RWPE2 (cell line): ENCODE data around the gene ALKBH7.

Source experiments
- ATAC-seq: fragments of 200-7000 bp; cut with Tn5 transposase; 3 replicates; pipeline ENCODE4 v1.9.1; 2021; ENCODE audit warnings: low read depth
- DNase-seq: peaks from one replicate; pipeline ENCODE4 v3.0.0-alpha.2; 2020; ENCODE audit warnings: low spot score
- H3K27ac ChIP-seq: fragments of 450-650 bp; 2 replicates; pipeline ENCODE4 v1.5.1; 2017; ENCODE audit warnings: mild to moderate bottlenecking; ENCODE audit not compliant: poor library complexity, severe bottlenecking
- H3K27me3 ChIP-seq: fragments of 250-450 bp; sonication (Bioruptor Pico); 2 replicates; pipeline ENCODE4 v1.5.1; 2021; ENCODE audit warnings: mild to moderate bottlenecking, moderate library complexity; ENCODE audit not compliant: insufficient read depth, poor library complexity, severe bottlenecking
- H3K36me3 ChIP-seq: fragments of 250-450 bp; sonication (Bioruptor Pico); 2 replicates; pipeline ENCODE4 v1.5.1; 2020; ENCODE audit warnings: low read depth, mild to moderate bottlenecking, moderate library complexity
- H3K4me1 ChIP-seq: fragments of 250-450 bp; sonication (Bioruptor Pico); 2 replicates; pipeline ENCODE4 v1.5.1; 2021; ENCODE audit warnings: mild to moderate bottlenecking, moderate library complexity; ENCODE audit not compliant: insufficient read depth, poor library complexity, severe bottlenecking
- H3K4me3 ChIP-seq: fragments of 250-450 bp; sonication (Bioruptor Pico); 2 replicates; pipeline ENCODE4 v1.5.1; 2021; ENCODE audit warnings: mild to moderate bottlenecking, moderate library complexity; ENCODE audit not compliant: severe bottlenecking
- H3K9me3 ChIP-seq: fragments of 250-450 bp; sonication (Bioruptor Pico); 2 replicates; pipeline ENCODE4 v1.5.1; 2021; ENCODE audit warnings: mild to moderate bottlenecking, moderate library complexity; ENCODE audit not compliant: severe bottlenecking
- TF ChIP-seq, protein P1 (sequence below): fragments of 450-650 bp; IDR thresholded peaks from one replicate; pipeline ENCODE4 v1.5.1; 2017; ENCODE audit warnings: mild to moderate bottlenecking, moderate library complexity; ENCODE audit not compliant: poor library complexity, severe bottlenecking

ALKBH7 gene

GRCh38 chr19:6375411-6376010, 2.9 kb downstream of the ALKBH7 start, which contains the start of gene PSPN:
Gene PSPN (minus strand): TSS chr19:6375933. CDS start chr19:6375849, 84 bp downstream.
- DNase-seq: no peak
- Histone ChIP-seq H3K27ac (no peak within 1 kb of the TSS), H3K27me3 (no peaks in the 10 kb centered on the region), H3K4me1 (no peaks in the 10 kb centered on the region), H3K36me3 (peaks cover 13% of the 10 kb centered on the region), H3K9me3 (no peaks in the 10 kb centered on the region), H3K4me3 (no peak within 1 kb of the TSS)
- no peak for ATAC-seq
- TF ChIP-seq, protein P1, sequence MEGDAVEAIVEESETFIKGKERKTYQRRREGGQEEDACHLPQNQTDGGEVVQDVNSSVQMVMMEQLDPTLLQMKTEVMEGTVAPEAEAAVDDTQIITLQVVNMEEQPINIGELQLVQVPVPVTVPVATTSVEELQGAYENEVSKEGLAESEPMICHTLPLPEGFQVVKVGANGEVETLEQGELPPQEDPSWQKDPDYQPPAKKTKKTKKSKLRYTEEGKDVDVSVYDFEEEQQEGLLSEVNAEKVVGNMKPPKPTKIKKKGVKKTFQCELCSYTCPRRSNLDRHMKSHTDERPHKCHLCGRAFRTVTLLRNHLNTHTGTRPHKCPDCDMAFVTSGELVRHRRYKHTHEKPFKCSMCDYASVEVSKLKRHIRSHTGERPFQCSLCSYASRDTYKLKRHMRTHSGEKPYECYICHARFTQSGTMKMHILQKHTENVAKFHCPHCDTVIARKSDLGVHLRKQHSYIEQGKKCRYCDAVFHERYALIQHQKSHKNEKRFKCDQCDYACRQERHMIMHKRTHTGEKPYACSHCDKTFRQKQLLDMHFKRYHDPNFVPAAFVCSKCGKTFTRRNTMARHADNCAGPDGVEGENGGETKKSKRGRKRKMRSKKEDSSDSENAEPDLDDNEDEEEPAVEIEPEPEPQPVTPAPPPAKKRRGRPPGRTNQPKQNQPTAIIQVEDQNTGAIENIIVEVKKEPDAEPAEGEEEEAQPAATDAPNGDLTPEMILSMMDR: no peak

- H3K27ac ChIP-seq: no peak overlapping the region
- ATAC-seq (no peak), DNase-seq (no peak)
- no peak overlapping the region for H3K4me3 ChIP-seq
- H3K4me1 ChIP-seq: no peaks in the 10 kb centered on the region
- TF ChIP-seq, protein P1: no peak
- H3K9me3 ChIP-seq: no peaks in the 10 kb centered on the region
- H3K36me3 ChIP-seq: peaks cover 24% of the 10 kb centered on the region
- no peaks in the 10 kb centered on the region for H3K27me3 ChIP-seq
These were observed 4.1 kb downstream of the ALKBH7 start for GRCh38 chr19:6376512-6377190.

DNA sequence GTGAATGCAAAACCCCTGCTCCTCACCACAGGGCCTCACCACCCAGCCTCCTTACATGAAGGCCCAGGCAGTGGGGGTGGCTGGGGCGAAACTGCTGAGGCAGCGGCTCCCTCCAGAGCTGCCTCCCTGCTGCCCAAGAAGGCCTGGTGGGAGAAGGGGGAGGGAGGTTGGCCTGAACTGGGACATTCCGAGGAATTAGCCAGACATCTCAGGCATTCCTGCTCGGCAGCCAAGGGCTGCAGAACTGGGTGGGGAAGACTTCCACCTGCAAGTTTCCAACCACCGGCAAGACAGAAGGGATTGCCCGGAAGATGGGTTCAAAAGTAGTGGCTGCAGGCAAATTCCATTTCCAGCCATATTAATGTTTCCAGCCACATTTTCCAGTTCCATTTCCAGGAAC, 5.4 kb downstream of the ALKBH7 start:
- no peak for DNase-seq
- H3K4me1 ChIP-seq: no peaks in the 10 kb centered on the region
- no peak for ATAC-seq
- peaks cover 35% of the 10 kb centered on the region for H3K36me3 ChIP-seq
- H3K27ac ChIP-seq: no peak overlapping the region
- no peaks in the 10 kb centered on the region for H3K9me3 ChIP-seq
- no peaks in the 10 kb centered on the region for H3K27me3 ChIP-seq
- no peak overlapping the region for H3K4me3 ChIP-seq
- TF ChIP-seq, protein P1: no peak

DNA sequence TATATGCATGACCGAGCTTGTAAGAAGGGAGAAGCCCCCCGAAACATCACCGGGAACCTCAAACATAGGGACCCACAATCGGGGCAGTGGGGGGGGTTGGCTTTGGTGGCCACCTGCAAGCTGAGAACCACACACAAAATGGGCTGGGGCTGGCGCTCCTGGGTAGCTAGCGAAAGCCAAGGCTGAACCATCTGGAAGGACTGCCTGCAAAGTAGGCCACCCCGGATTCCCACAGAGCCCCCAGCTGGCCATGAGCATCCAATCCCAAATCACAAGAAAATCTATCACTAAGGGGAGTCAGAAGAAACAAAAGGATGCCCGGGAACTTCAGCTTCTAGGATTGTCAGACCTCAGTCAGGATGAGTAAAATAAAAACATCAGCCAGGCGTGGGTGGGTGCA, 5.9 kb downstream of the ALKBH7 start:
- no peak overlapping the region for H3K4me3 ChIP-seq
- peaks cover 37% of the 10 kb centered on the region for H3K36me3 ChIP-seq
- H3K4me1 ChIP-seq: no peaks in the 10 kb centered on the region
- H3K27me3 ChIP-seq: no peaks in the 10 kb centered on the region
- no peaks in the 10 kb centered on the region for H3K9me3 ChIP-seq
- DNase-seq (no peak), ATAC-seq (no peak)
- TF ChIP-seq, protein P1: no peak
- no peak overlapping the region for H3K27ac ChIP-seq

- Histone ChIP-seq H3K27ac (no peak overlapping the region), H3K36me3 (peaks cover 46% of the 10 kb centered on the region), H3K9me3 (no peaks in the 10 kb centered on the region), H3K27me3 (no peaks in the 10 kb centered on the region), H3K4me1 (no peaks in the 10 kb centered on the region), H3K4me3 (no peak overlapping the region)
- ATAC-seq (no peak), DNase-seq (no peak)
- TF ChIP-seq, protein P1: no peak
These were observed 7.2 kb downstream of the ALKBH7 start for GRCh38 chr19:6379744-6380143.
